HEK293T (cell line): ENCODE results near the gene RNGTT.

Experiments used
- ARNT ChIP-seq: fragments of 450-650 bp; IDR thresholded peaks from 2 replicates; pipeline ENCODE4 v1.6.1; 2017; ENCODE audit warnings: mild to moderate bottlenecking
- BHLHE40 ChIP-seq: fragments of 450-650 bp; IDR thresholded peaks from 2 replicates; pipeline ENCODE4 v1.6.1; 2016; ENCODE audit warnings: mild to moderate bottlenecking, moderate library complexity, borderline replicate concordance
- CTBP1 ChIP-seq: fragments of 450-650 bp; IDR thresholded peaks from 2 replicates; pipeline ENCODE4 v1.6.1; 2016; ENCODE audit warnings: borderline replicate concordance
- ELF4 ChIP-seq: fragments of 450-650 bp; IDR thresholded peaks from 2 replicates; pipeline ENCODE4 v1.6.1; 2017; ENCODE audit warnings: antibody characterized with exemption
- FOXA1 ChIP-seq: fragments of 450-650 bp; IDR thresholded peaks from 2 replicates; pipeline ENCODE4 v1.6.1; 2016; ENCODE audit warnings: mild to moderate bottlenecking
- FOXK2 ChIP-seq: fragments of 450-650 bp; IDR thresholded peaks from 2 replicates; pipeline ENCODE4 v1.6.1; 2016; ENCODE audit warnings: mild to moderate bottlenecking
- FOXM1 ChIP-seq: fragments of 450-650 bp; IDR thresholded peaks from 2 replicates; pipeline ENCODE4 v1.6.1; 2017; ENCODE audit warnings: mild to moderate bottlenecking, borderline replicate concordance
- L3MBTL2 ChIP-seq: fragments of 450-650 bp; conservative IDR thresholded peaks from 2 replicates; pipeline ENCODE4 v1.6.1; 2016; ENCODE audit warnings: mild to moderate bottlenecking
- LEF1 ChIP-seq: fragments of 450-650 bp; IDR thresholded peaks from 2 replicates; pipeline ENCODE4 v1.6.1; 2017; ENCODE audit warnings: mild to moderate bottlenecking, borderline replicate concordance
- SP1 ChIP-seq: fragments of 450-650 bp; IDR thresholded peaks from 2 replicates; pipeline ENCODE4 v1.6.1; 2017
- ZNF384 ChIP-seq: fragments of 450-650 bp; IDR thresholded peaks from 2 replicates; pipeline ENCODE4 v1.6.1; 2016

DNA sequence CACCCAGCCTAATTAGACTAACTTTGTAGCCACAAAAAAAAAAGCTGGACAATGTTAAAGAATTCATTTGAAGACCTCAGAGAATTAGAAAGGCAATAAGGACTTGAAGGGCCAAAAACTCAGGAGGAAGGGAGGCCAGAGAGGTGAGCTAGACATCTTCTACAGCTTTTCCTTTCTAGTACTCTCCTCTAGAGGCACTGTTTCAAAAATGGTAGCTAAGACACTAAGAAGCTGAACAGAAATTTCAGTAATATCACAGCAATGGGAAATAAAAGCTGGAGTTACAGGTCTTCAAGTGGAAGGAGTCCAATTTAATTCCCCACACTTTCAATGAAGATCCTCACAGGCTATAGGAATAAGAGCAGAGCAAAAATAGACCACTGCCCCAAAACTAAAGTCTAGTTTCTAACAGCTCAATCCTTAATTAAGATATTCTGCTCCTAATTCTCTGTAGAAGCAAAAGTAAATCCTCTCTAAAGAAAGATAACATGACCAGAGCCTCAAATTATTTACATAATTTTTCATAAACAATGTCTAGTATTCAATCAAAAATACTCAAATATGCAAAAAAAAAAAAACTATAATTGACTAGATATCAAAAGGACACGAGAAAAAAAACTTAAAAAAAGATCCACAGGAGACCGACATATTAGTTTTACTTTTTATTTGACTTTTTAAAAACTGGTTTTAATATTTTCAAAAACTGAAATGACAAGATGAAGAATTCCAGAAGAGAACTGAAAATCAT is 63.7 kb downstream of the RNGTT start:
- TF ChIP-seq BHLHE40 (no peak), FOXM1 (no peak), FOXK2 (no peak), ARNT (no peak), SP1 (no peak), FOXA1 (no peak), L3MBTL2 (no peak), ELF4 (no peak), LEF1 (no peak), CTBP1 (no peak), ZNF384 (no peak)
